Epidermal melanocyte (primary cell): ENCODE data around the gene GPR148.

ENCODE experiments used
- DNase-seq: peaks from one replicate; pipeline ENCODE4 v3.0.0; 2011; ENCODE audit warnings: low spot score; ENCODE audit not compliant: insufficient read length

GPR148 gene

GRCh38 chr2:130769343-130769907 is 40.6 kb downstream of the GPR148 start:
- no peak for DNase-seq

- no peak for DNase-seq
These were observed 47.7 kb downstream of the GPR148 start for GRCh38 chr2:130776550-130776949.

GRCh38 chr2:130778781-130779180 is 49.9 kb downstream of the GPR148 start:
- DNase-seq, result no peak
